GM21526 (cell line): ENCODE measurements around the gene IFNAR2.

Source experiments
- ATAC-seq: cut with Tn5 transposase; IDR thresholded peaks from one replicate; pipeline ENCODE4 v1.9.1; 2021; ENCODE audit warnings: moderate library complexity; ENCODE audit not compliant: unreplicated experiment, low FRiP score

Gene IFNAR2

GRCh38 chr21:33265664-33266049, 35.9 kb downstream of the IFNAR2 start:
- ATAC-seq, result no peak

GRCh38 chr21:33266050-33266788, 36.5 kb downstream of the IFNAR2 start, which contains the start of gene IL10RB:
Gene IL10RB (plus strand): TSS chr21:33266367. CDS start chr21:33266466, 99 bp downstream.
- ATAC-seq, result peak; percentile 33

GRCh38 chr21:33266789-33267135, 37.0 kb downstream of the IFNAR2 start:
- ATAC-seq, result no peak

- no peak for ATAC-seq
These were observed 37.5 kb downstream of the IFNAR2 start for GRCh38 chr21:33267250-33267649.

GRCh38 chr21:33268393-33268736, 38.6 kb downstream of the IFNAR2 start:
- ATAC-seq, result peak; percentile 16

- peak; percentile 46 for ATAC-seq
These were observed 39.2 kb downstream of the IFNAR2 start for GRCh38 chr21:33268737-33269441.

GRCh38 chr21:33270986-33271385, 41.2 kb downstream of the IFNAR2 start:
- ATAC-seq, result no peak

GRCh38 chr21:33273044-33273443, 43.3 kb downstream of the IFNAR2 start:
- ATAC-seq, result no peak

GRCh38 chr21:33278721-33279120, 49.0 kb downstream of the IFNAR2 start:
- ATAC-seq, result no peak

- no peak for ATAC-seq
These were observed 49.6 kb downstream of the IFNAR2 start for GRCh38 chr21:33279330-33279820.
